Measurements from ENCODE around the gene TINCR. TPM values are rescaled to one million over a fixed set of nuclear protein-coding genes. Genes with fewer than 3 reads are reported as not detected.

The TINCR gene
- total RNA-seq, 2 experiments from 2014 or later: 0.38 to 0.50 TPM

DNA sequence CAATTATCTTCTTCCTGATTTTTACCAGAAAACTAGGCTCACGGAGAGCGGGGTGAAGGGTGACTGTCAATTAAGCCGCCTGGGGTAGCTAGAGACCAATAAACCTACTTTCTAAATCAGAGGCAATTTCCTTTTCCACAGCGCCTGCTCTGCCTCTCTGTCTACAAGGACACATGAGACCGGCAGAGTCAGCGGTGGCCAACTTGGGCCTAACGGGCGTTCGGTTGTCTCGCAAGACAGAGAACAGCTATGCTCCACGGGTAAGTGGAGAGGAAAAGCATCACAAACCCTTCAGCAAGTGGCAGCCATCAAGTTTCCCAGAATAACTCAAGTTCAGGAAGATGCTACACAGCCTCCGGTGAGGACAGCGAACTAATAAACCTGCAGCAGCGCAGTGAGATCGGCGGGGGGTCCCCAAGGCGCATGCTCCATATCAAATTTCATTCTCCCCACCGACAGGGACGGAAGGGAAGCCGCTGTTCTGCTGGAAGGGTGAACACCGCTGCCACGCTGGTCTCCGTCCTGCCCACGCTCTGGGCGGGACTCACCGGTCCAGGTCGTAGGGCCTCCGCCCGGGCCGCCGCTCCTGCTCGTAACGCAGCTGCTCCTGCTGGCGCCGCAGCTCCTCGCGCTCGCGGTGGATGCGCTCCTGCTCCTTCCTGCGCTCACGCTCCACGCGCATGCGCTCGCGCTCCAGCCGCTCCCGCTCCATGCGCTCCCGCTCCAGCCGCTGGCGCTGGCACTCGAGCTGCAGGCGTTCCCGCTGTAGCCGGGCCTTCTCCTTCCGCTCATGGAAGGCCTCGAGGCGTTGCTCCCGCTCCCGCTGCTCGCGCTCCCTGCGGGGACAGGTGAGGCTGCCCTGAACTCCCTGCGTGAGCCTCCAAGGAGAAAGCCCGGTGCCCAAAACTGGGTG lies 25.8 kb upstream of the TINCR start:
- ChIA-PET POLR2A (interaction anchor here (1.6 kb wide), 1 partner anchor 10 kb away, joined by 4 read pairs; no protein-coding TSS in a partner anchor), CTCF (interaction anchor here (1.3 kb wide), 1 partner anchor 13 kb away, joined by 3 read pairs; no protein-coding TSS in a partner anchor)
- no peak for ATAC-seq
- no peaks in the 10 kb centered on the region for H3K9me3 Mint-ChIP-seq
- H3K27me3 Mint-ChIP-seq: no peaks in the 10 kb centered on the region
- peaks cover 2% of the 10 kb centered on the region for H3K4me1 Mint-ChIP-seq (ENCODE audit: low read depth)
- DNase-seq: no peak
- intact Hi-C loops (cut with micrococcal nuclease): no loop called here
- TF ChIP-seq, protein P1, sequence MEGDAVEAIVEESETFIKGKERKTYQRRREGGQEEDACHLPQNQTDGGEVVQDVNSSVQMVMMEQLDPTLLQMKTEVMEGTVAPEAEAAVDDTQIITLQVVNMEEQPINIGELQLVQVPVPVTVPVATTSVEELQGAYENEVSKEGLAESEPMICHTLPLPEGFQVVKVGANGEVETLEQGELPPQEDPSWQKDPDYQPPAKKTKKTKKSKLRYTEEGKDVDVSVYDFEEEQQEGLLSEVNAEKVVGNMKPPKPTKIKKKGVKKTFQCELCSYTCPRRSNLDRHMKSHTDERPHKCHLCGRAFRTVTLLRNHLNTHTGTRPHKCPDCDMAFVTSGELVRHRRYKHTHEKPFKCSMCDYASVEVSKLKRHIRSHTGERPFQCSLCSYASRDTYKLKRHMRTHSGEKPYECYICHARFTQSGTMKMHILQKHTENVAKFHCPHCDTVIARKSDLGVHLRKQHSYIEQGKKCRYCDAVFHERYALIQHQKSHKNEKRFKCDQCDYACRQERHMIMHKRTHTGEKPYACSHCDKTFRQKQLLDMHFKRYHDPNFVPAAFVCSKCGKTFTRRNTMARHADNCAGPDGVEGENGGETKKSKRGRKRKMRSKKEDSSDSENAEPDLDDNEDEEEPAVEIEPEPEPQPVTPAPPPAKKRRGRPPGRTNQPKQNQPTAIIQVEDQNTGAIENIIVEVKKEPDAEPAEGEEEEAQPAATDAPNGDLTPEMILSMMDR (IDR thresholded peaks at IDR 0.05): no peak
- no peak overlapping the region for H3K27ac Mint-ChIP-seq
- peaks cover 55% of the 10 kb centered on the region for H3K36me3 Mint-ChIP-seq (ENCODE audit: low read depth)
- no peak overlapping the region for H3K4me3 Mint-ChIP-seq

DNA sequence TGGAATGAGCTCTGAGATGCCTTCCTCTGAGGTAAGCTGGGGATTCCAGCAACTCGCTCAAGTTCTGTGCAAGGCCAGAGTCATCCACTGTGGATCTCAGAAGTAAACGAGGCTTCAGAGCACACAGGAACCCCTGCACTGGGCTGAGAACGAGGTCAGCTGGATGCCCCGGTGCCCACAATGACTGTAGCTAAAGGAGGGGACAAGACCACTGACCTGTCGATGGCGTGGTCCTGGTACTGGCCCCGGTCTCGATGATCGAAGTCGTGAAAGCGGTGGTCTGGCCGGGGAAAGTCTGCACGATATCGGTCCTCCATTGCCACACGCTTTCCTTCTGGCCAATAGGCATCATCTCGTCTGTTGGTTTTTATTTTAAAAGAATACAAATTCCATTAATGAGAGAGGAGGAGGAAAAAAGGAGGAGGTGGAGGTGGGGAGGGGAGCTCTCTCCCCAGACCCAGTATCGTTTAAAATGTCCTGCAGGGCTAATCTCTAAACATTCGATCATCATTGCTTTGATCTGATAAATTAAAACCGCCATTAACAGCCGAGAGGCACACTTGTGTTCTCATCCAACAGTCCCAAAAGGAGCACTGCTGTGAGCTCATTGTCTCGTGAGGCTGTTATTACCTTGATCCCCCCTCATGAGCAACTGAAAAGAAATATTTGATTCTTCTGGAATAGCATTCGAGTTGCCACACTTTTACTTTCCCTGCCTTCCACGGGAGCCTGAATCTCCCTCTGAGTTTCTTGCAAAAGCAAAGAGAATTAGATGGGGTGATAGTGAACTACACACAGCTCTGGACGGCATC lies 25.0 kb upstream of the TINCR start:
- Mint-ChIP-seq H3K27me3 (no peaks in the 10 kb centered on the region), H3K4me3 (no peak overlapping the region), H3K9me3 (no peaks in the 10 kb centered on the region), H3K4me1 (ENCODE audit: low read depth) (peaks cover 2% of the 10 kb centered on the region), H3K27ac (no peak overlapping the region), H3K36me3 (ENCODE audit: low read depth) (peaks cover 60% of the 10 kb centered on the region)
- ChIA-PET POLR2A (no interaction called here), CTCF (interaction anchor here (0.7 to 1.3 kb wide), 2 partner anchors 12 to 79 kb away, joined by 3 read pairs; no protein-coding TSS in a partner anchor)
- ATAC-seq (no peak), DNase-seq (no peak)
- TF ChIP-seq, protein P1 (IDR thresholded peaks at IDR 0.05): no peak
- intact Hi-C loops (cut with micrococcal nuclease): no loop called here

DNA sequence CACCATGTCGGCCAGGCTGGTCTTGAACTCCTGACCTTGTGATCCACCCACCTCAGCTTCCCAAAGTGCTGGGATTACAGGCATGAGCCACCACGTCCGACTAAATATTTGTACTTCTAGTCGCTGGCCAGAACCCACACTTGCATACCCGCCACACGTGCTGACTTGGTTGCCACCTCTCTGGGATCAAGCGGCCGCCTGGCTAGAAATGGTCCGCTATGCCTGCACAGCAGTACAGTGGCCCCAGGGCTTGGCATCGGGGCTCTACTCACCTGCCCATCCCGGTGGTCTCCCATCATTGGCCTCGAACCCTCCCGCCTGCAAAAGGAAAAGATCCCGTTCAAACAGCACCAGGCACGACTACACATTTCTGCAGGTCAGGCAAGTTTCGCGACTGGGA lies 23.7 kb upstream of the TINCR start:
- H3K9me3 Mint-ChIP-seq: no peaks in the 10 kb centered on the region
- intact Hi-C loops (cut with micrococcal nuclease): no loop called here
- H3K4me3 Mint-ChIP-seq: no peak overlapping the region
- TF ChIP-seq, protein P1 (IDR thresholded peaks at IDR 0.05): no peak
- no peaks in the 10 kb centered on the region for H3K27me3 Mint-ChIP-seq
- DNase-seq (no peak), ATAC-seq (no peak)
- ChIA-PET POLR2A (no interaction called here), CTCF (no interaction called here)
- H3K36me3 Mint-ChIP-seq (ENCODE audit: low read depth): peaks cover 61% of the 10 kb centered on the region
- peaks cover 10% of the 10 kb centered on the region for H3K4me1 Mint-ChIP-seq (ENCODE audit: low read depth)
- H3K27ac Mint-ChIP-seq: no peak overlapping the region

DNA sequence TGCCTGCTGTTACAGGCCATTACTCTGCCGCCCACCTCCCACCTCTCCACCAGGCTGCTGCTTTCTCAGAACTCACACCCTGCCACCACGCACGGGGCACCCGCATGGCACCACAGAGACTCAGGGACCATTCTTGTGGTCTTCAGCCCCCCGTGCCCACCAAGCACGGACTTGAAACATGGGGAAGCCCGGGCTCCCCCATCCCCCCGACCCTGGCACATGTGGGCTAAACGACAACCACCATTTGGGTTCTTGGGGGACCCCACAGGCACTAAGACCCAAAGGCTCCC lies 23.1 kb upstream of the TINCR start:
- no peak overlapping the region for H3K27ac Mint-ChIP-seq
- no peak for ATAC-seq
- peaks cover 61% of the 10 kb centered on the region for H3K36me3 Mint-ChIP-seq (ENCODE audit: low read depth)
- CTCF ChIA-PET: no interaction called here
- no peak overlapping the region for H3K4me3 Mint-ChIP-seq
- intact Hi-C loops (cut with micrococcal nuclease): no loop called here
- no peaks in the 10 kb centered on the region for H3K9me3 Mint-ChIP-seq
- no peak for DNase-seq
- TF ChIP-seq, protein P1 (IDR thresholded peaks at IDR 0.05): no peak
- peaks cover 15% of the 10 kb centered on the region for H3K4me1 Mint-ChIP-seq (ENCODE audit: low read depth)
- POLR2A ChIA-PET: no interaction called here
- H3K27me3 Mint-ChIP-seq: no peaks in the 10 kb centered on the region

All from activated CD8-positive, alpha-beta T cell treated with anti-CD3 and anti-CD28 coated beads for 36 hours (primary cell).